ENCODE data around the gene LCN15.

DNA sequence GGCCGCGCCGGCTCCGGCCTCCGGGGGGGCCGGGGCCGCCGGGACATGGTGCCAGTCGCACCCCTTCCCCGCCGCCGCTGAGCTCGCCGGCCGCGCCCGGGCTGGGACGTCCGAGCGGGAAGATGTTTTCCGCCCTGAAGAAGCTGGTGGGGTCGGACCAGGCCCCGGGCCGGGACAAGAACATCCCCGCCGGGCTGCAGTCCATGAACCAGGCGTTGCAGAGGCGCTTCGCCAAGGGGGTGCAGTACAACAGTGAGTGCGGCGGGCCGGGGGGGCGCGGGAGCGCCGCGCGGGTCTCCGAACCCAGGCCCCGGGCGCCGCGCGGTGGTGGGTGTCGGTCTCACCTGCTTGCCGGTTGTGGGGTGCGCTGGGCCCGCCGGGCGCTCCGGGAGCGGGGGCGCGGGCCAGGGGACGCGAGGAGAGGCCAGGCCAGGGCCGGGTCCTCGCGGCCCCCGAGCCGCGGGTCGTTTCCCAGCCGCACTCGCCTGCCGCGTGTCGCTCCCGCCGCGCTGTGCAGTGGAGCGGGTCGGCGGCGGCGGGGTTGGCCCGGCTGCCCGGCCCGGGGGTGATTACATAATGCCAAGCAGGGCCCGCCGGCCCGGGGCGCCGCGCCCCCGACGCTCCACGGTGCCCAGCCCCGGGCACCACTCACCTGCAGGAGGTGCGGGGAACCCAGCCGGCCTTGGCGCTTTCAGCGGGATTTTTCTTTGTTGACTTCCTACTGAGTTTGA, 43.9 kb upstream of the LCN15 start:
- TF ChIP-seq, protein P1, sequence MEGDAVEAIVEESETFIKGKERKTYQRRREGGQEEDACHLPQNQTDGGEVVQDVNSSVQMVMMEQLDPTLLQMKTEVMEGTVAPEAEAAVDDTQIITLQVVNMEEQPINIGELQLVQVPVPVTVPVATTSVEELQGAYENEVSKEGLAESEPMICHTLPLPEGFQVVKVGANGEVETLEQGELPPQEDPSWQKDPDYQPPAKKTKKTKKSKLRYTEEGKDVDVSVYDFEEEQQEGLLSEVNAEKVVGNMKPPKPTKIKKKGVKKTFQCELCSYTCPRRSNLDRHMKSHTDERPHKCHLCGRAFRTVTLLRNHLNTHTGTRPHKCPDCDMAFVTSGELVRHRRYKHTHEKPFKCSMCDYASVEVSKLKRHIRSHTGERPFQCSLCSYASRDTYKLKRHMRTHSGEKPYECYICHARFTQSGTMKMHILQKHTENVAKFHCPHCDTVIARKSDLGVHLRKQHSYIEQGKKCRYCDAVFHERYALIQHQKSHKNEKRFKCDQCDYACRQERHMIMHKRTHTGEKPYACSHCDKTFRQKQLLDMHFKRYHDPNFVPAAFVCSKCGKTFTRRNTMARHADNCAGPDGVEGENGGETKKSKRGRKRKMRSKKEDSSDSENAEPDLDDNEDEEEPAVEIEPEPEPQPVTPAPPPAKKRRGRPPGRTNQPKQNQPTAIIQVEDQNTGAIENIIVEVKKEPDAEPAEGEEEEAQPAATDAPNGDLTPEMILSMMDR (IDR thresholded peaks at IDR 0.05; ENCODE audit: low read depth, low read length), result no peak
- no peak for TF ChIP-seq EZH2phosphoT487 (IDR thresholded peaks at IDR 0.05; ENCODE audit: low read depth)

Data from OCI-LY3 (cell line).